ENCODE results near the gene RASL12. TPM values are rescaled to one million over a fixed set of nuclear protein-coding genes. Genes with fewer than 3 reads are reported as not detected.
A peak's percentile ranks its signal among the peaks of the same experiment; 100 is the strongest.

Gene RASL12
- total and polyA plus RNA-seq, 2 donors (not counting 1 experiment from before 2014, with no cell fraction given): 9.1 to 50.5 TPM

- TF ChIP-seq CTCF (conservative IDR thresholded peaks at IDR 0.05 in 1 of 2, IDR thresholded peaks at IDR 0.05 in 1 of 2; ENCODE audit: low read depth in 1 of 2, low read length in 2 of 2): no peak
- TF ChIP-seq EZH2 (IDR thresholded peaks at IDR 0.05; ENCODE audit: low read length, missing control alignments): no peak
- H3K4me1 ChIP-seq (ENCODE audit: control insufficient read depth, extremely low read depth, insufficient read depth, low read length): no peaks in the 10 kb centered on the region
- no peak for DNase-seq (ENCODE audit: low read depth in 2 of 2)
- no peak overlapping the region for H3K27ac ChIP-seq (ENCODE audit: insufficient read depth, low read length)
- no peaks in the 10 kb centered on the region for H3K27me3 ChIP-seq (ENCODE audit: control insufficient read depth, insufficient read depth, low read length)
- H3K4me2 ChIP-seq (ENCODE audit: extremely low read depth, insufficient read depth, low read length): no peak overlapping the region
- no peaks in the 10 kb centered on the region for H3K9me3 ChIP-seq (ENCODE audit: control insufficient read depth, insufficient read depth, low read depth, low read length)
- H3K79me2 ChIP-seq (ENCODE audit: control insufficient read depth, insufficient read depth, low read length): peaks cover 10% of the 10 kb centered on the region
- H3K36me3 ChIP-seq (ENCODE audit: control insufficient read depth, insufficient read depth, low read length): peaks cover 2% of the 10 kb centered on the region
- H3K4me3 ChIP-seq (replicated peaks in 1 of 4; ENCODE audit: control extremely low read depth in 1 of 4, insufficient read depth in 1 of 4, low read depth in 3 of 4, low read length in 4 of 4): peak overlapping the region in 2 of 4 experiments; percentile 89 to 94
- no peak overlapping the region for H2AFZ ChIP-seq (ENCODE audit: low read length)
- H3K9ac ChIP-seq (ENCODE audit: insufficient read depth, low read length): no peak overlapping the region
- H4K20me1 ChIP-seq (ENCODE audit: control insufficient read depth, extremely low read depth, insufficient read depth, low read length): no peaks in the 10 kb centered on the region
Measured at GRCh38 chr15:65029736-65030208, 38.0 kb downstream of the RASL12 start.

DNA sequence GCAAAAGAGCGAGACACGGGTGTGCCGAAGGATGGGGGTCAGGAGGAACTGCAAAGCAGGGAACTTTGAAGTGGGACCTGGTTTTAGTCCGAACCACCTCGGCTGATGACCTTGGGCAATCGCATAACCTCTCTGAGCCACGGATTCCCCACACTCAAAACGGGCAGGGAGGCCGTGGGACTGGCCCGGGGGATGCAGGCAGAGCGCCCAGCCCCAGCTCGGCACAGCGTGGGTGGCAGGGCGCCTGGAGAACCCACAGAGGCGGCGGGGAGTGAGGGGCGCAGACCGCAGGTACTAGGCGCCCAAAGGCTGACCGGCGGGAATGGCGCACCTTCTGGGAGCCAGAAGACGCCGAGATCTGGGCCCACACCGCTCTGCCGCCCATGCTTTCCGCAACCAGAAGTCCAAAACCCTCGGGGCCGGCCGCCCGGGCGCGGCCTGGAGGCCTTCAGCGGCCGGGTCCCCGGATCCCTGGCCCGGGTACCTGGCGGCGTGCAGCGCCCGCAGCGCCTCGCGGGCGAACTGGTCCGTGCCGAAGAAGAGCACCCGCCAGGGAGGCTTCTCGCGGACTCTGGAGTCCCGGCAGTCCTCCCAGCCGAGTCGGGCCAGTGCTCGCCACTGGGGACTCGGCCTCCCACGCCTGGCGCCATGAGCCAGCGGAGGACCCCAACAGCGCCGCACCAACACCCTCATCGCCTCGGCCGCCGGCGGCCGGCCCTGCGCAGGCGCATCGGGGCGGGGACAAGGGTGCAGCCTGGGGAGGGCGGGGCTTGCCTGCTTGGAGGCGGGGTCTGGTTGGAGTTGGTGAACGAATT is 38.7 kb downstream of the RASL12 start, which contains the start of gene MTFMT:
Gene MTFMT, minus strand, starts transcription at position 719 of the 815 bp plus-strand sequence. Its CDS starts 26 bp downstream, at position 693.
- Histone ChIP-seq H3K79me2 (ENCODE audit: control insufficient read depth, insufficient read depth, low read length) (peaks cover 10% of the 10 kb centered on the region), H3K4me2 (ENCODE audit: extremely low read depth, insufficient read depth, low read length) (peak within 1 kb of the TSS; percentile 96), H3K27me3 (ENCODE audit: control insufficient read depth, insufficient read depth, low read length) (no peaks in the 10 kb centered on the region), H3K9ac (ENCODE audit: insufficient read depth, low read length) (peak within 1 kb of the TSS; percentile 79), H2AFZ (ENCODE audit: low read length) (peak within 1 kb of the TSS; percentile 83), H4K20me1 (ENCODE audit: control insufficient read depth, extremely low read depth, insufficient read depth, low read length) (no peaks in the 10 kb centered on the region), H3K9me3 (ENCODE audit: control insufficient read depth, insufficient read depth, low read depth, low read length) (no peaks in the 10 kb centered on the region), H3K4me3 (replicated peaks in 1 of 4; ENCODE audit: control extremely low read depth in 1 of 4, insufficient read depth in 1 of 4, low read depth in 3 of 4, low read length in 4 of 4) (peak within 1 kb of the TSS; percentile 71 to 94 (median 86)), H3K36me3 (ENCODE audit: control insufficient read depth, insufficient read depth, low read length) (peaks cover 2% of the 10 kb centered on the region), H3K4me1 (ENCODE audit: control insufficient read depth, extremely low read depth, insufficient read depth, low read length) (no peaks in the 10 kb centered on the region), H3K27ac (ENCODE audit: insufficient read depth, low read length) (peak within 1 kb of the TSS; percentile 58)
- TF ChIP-seq CTCF (conservative IDR thresholded peaks at IDR 0.05 in 1 of 2, IDR thresholded peaks at IDR 0.05 in 1 of 2; ENCODE audit: low read depth in 1 of 2, low read length in 2 of 2) (no peak), EZH2 (IDR thresholded peaks at IDR 0.05; ENCODE audit: low read length, missing control alignments) (no peak)
- DNase-seq (ENCODE audit: low read depth in 2 of 2): peak; percentile 71 to 72

DNA sequence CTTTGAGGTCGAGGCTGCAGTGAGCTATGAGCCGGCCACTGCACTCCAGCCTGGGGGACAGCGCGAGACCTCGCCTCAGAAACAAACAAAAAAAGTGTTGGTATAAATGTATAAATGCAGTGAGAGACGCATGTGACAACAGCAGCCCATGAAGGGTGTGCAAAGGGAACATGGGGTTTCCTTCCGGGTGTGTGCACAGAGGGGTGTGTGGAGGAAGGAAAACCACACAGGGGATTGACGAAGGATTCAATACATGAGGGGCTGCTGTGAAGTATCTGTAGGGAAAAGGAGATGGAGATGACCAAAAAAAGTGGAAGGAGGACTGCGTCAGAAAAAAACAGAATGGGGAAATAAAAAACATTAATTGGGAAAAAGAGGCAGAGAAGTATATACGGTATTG is 39.5 kb downstream of the RASL12 start:
- Histone ChIP-seq H3K4me2 (ENCODE audit: extremely low read depth, insufficient read depth, low read length) (peak overlapping the region; percentile 96), H2AFZ (ENCODE audit: low read length) (no peak overlapping the region), H3K36me3 (ENCODE audit: control insufficient read depth, insufficient read depth, low read length) (peaks cover 2% of the 10 kb centered on the region), H3K4me1 (ENCODE audit: control insufficient read depth, extremely low read depth, insufficient read depth, low read length) (no peaks in the 10 kb centered on the region), H3K27ac (ENCODE audit: insufficient read depth, low read length) (no peak overlapping the region), H3K4me3 (replicated peaks in 1 of 4; ENCODE audit: control extremely low read depth in 1 of 4, insufficient read depth in 1 of 4, low read depth in 3 of 4, low read length in 4 of 4) (peak overlapping the region; percentile 71 to 94 (median 86)), H3K79me2 (ENCODE audit: control insufficient read depth, insufficient read depth, low read length) (peaks cover 10% of the 10 kb centered on the region), H3K9me3 (ENCODE audit: control insufficient read depth, insufficient read depth, low read depth, low read length) (no peaks in the 10 kb centered on the region), H4K20me1 (ENCODE audit: control insufficient read depth, extremely low read depth, insufficient read depth, low read length) (no peaks in the 10 kb centered on the region), H3K9ac (ENCODE audit: insufficient read depth, low read length) (no peak overlapping the region), H3K27me3 (ENCODE audit: control insufficient read depth, insufficient read depth, low read length) (no peaks in the 10 kb centered on the region)
- DNase-seq (ENCODE audit: low read depth in 2 of 2): no peak
- TF ChIP-seq EZH2 (IDR thresholded peaks at IDR 0.05; ENCODE audit: low read length, missing control alignments): no peak
- no peak for TF ChIP-seq CTCF (conservative IDR thresholded peaks at IDR 0.05 in 1 of 2, IDR thresholded peaks at IDR 0.05 in 1 of 2; ENCODE audit: low read depth in 1 of 2, low read length in 2 of 2)

All from fibroblast of lung (primary cell).